K562 (cell line): ENCODE results near the gene ATXN1.

Experiments used
- CAMTA2 ChIP-seq: fragments of 250-450 bp; sonication (Bioruptor Pico); conservative IDR thresholded peaks from 2 replicates; pipeline ENCODE4 v1.5.1; 2022
- GATAD2A ChIP-seq: fragments of 450-650 bp; IDR thresholded peaks from 2 replicates; pipeline ENCODE4 v1.6.1; 2017
- HDAC6 ChIP-seq: IDR thresholded peaks from 2 replicates; pipeline ENCODE4 v1.6.1; 2012; ENCODE audit warnings: low read depth, mild to moderate bottlenecking, control low read depth, inconsistent platforms, low read length, moderate library complexity
- KLF1 ChIP-seq: fragments of 450-650 bp; IDR thresholded peaks from 2 replicates; pipeline ENCODE4 v1.6.1; 2016; ENCODE audit warnings: missing genetic modification characterization, missing compliant biosample characterization
- POLR2G ChIP-seq: fragments of 200-400 bp; formaldehyde crosslinking; IDR thresholded peaks from 2 replicates; pipeline ENCODE4 v1.6.1; 2017; ENCODE audit warnings: low read depth, mild to moderate bottlenecking, antibody characterized with exemption, low read length, moderate library complexity
- SIN3A ChIP-seq, 2 experiments: fragments of 150-350 bp in 1 of 2; IDR thresholded peaks; 2 replicates each; pipeline ENCODE4 v1.6.1; 2011 to 2016; ENCODE audit warnings: borderline replicate concordance in 2 of 2, low read depth in 2 of 2, low read length in 2 of 2, mild to moderate bottlenecking in 2 of 2, moderate library complexity in 2 of 2; ENCODE audit not compliant: control insufficient read depth in 1 of 2
- ZNF175 ChIP-seq: fragments of 200-800 bp; sonication (Bioruptor generic); IDR thresholded peaks from 2 replicates; pipeline ENCODE4 v1.6.1; 2016; ENCODE audit warnings: low read depth, mild to moderate bottlenecking, missing genetic modification characterization, missing compliant biosample characterization
- TF ChIP-seq, protein P1 (sequence below): sonication (generic); formaldehyde crosslinking; IDR thresholded peaks from 2 replicates; pipeline ENCODE4 v1.9.0; 2022; ENCODE audit warnings: mild to moderate bottlenecking, missing genetic modification reagents
- TF ChIP-seq, protein P2 (sequence below), 3 experiments: IDR thresholded peaks in 2 of 3; conservative IDR thresholded peaks in 1 of 3; 2 replicates each; pipeline ENCODE4 v1.5.1; 2011 to 2012; ENCODE audit warnings: low read length in 3 of 3, mild to moderate bottlenecking in 3 of 3, control low read depth in 2 of 3, improper control_type of control experiment in 1 of 3, inconsistent platforms in 1 of 3, low read depth in 1 of 3, mixed read lengths in 1 of 3, moderate library complexity in 1 of 3; ENCODE audit not compliant: insufficient read depth in 2 of 3

DNA sequence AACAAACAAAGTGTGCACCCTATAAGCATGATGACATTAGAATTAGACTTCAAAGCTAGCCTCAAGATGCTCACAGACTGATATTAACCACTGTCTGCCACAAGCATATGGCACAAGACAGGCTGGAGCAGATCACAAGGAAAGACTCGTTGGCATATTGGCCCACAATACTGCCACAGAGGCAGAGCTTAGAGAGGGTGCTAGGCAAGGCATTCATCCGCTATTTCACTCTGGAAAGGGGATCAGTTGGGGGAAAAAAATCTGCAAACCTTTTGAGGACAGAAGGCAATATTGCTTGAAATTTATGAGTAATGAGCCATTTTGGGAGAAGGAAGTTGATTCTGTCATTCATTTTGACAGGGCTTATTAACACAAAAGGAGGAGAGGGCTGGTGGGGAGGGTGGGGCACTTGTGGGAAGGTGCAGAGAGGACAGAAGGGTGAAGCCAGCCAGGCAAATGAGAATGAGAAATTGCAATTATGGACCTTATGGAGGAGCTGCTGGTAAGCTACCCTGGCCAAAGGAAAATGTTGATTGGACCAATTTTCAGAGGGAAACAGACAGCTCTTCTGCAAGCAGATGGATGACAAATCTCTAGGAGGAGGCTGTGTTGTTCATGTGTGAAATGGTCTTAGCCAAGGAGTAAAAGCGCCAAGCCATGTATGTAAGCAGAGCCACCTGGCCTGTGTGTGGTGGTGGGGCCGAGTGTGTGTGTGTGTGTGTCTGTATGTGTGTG is 335.2 kb downstream of the ATXN1 start:
- no peak for TF ChIP-seq POLR2G
- TF ChIP-seq SIN3A (IDR thresholded peaks at IDR 0.05; ENCODE audit: borderline replicate concordance in 2 of 2, control insufficient read depth in 1 of 2, low read depth in 2 of 2, low read length in 2 of 2), result no peak
- no peak for TF ChIP-seq CAMTA2 (CRISPR knock-in tag)
- TF ChIP-seq, protein P1, sequence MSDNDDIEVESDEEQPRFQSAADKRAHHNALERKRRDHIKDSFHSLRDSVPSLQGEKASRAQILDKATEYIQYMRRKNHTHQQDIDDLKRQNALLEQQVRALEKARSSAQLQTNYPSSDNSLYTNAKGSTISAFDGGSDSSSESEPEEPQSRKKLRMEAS, result no peak
- TF ChIP-seq, protein P2, sequence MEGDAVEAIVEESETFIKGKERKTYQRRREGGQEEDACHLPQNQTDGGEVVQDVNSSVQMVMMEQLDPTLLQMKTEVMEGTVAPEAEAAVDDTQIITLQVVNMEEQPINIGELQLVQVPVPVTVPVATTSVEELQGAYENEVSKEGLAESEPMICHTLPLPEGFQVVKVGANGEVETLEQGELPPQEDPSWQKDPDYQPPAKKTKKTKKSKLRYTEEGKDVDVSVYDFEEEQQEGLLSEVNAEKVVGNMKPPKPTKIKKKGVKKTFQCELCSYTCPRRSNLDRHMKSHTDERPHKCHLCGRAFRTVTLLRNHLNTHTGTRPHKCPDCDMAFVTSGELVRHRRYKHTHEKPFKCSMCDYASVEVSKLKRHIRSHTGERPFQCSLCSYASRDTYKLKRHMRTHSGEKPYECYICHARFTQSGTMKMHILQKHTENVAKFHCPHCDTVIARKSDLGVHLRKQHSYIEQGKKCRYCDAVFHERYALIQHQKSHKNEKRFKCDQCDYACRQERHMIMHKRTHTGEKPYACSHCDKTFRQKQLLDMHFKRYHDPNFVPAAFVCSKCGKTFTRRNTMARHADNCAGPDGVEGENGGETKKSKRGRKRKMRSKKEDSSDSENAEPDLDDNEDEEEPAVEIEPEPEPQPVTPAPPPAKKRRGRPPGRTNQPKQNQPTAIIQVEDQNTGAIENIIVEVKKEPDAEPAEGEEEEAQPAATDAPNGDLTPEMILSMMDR (IDR thresholded peaks at IDR 0.05 in 2 of 3, conservative IDR thresholded peaks at IDR 0.05 in 1 of 3; ENCODE audit: insufficient read depth in 2 of 3, low read depth in 1 of 3, low read length in 3 of 3), result no peak
- TF ChIP-seq ZNF175 (CRISPR knock-in tag), result no peak
- no peak for TF ChIP-seq GATAD2A
- TF ChIP-seq HDAC6, result no peak
- TF ChIP-seq KLF1 (tag), result no peak
